ENCODE results near the gene AP2A2. TPM values are rescaled to one million over a fixed set of nuclear protein-coding genes. Genes with fewer than 3 reads are reported as not detected.

Gene AP2A2
- total RNA-seq, 2 donors from 2014 or later = 79.4 to 97.7 TPM

- Mint-ChIP-seq H3K36me3 (ENCODE audit: low read depth) (peaks cover 37% of the 10 kb centered on the region), H3K27me3 (ENCODE audit: insufficient read depth) (no peaks in the 10 kb centered on the region), H3K4me1 (no peaks in the 10 kb centered on the region), H3K9me3 (no peaks in the 10 kb centered on the region), H3K27ac (no peak overlapping the region), H3K4me3 (no peak overlapping the region)
- 93 to 97% methylated on average over 3 to 7 of the region's 7 CpGs for WGBS, 2 experiments (ENCODE audit: insufficient coverage in 1 of 2, insufficient read length in 1 of 2)
- no peaks in the 10 kb centered on the region for H3K9me3 ChIP-seq (ENCODE audit: control insufficient read depth, low read length)
- no peak for DNase-seq
- peaks cover 28% of the 10 kb centered on the region for H3K36me3 ChIP-seq (ENCODE audit: control insufficient read depth, insufficient read depth, low read length)
- no peak overlapping the region for H3K4me3 ChIP-seq (ENCODE audit: low read length)
- no peaks in the 10 kb centered on the region for H3K27me3 ChIP-seq (ENCODE audit: control insufficient read depth, insufficient read depth, low read length, poor library complexity, severe bottlenecking)
- no peak overlapping the region for H3K9ac ChIP-seq (ENCODE audit: extremely low read depth, low read length, poor library complexity, severe bottlenecking)
- no peaks in the 10 kb centered on the region for H3K4me1 ChIP-seq (ENCODE audit: control insufficient read depth, insufficient read depth, low read length)
- TF ChIP-seq, protein P1, sequence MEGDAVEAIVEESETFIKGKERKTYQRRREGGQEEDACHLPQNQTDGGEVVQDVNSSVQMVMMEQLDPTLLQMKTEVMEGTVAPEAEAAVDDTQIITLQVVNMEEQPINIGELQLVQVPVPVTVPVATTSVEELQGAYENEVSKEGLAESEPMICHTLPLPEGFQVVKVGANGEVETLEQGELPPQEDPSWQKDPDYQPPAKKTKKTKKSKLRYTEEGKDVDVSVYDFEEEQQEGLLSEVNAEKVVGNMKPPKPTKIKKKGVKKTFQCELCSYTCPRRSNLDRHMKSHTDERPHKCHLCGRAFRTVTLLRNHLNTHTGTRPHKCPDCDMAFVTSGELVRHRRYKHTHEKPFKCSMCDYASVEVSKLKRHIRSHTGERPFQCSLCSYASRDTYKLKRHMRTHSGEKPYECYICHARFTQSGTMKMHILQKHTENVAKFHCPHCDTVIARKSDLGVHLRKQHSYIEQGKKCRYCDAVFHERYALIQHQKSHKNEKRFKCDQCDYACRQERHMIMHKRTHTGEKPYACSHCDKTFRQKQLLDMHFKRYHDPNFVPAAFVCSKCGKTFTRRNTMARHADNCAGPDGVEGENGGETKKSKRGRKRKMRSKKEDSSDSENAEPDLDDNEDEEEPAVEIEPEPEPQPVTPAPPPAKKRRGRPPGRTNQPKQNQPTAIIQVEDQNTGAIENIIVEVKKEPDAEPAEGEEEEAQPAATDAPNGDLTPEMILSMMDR (conservative IDR thresholded peaks at IDR 0.05) = no peak
- no peak overlapping the region for H3K27ac ChIP-seq (ENCODE audit: low read depth, low read length)
Observed at GRCh38 chr11:900545-900944, 25.1 kb upstream of the AP2A2 start.

- DNase-seq = no peak
- Histone ChIP-seq H3K4me1 (ENCODE audit: control insufficient read depth, insufficient read depth, low read length) (no peaks in the 10 kb centered on the region), H3K9me3 (ENCODE audit: control insufficient read depth, low read length) (no peaks in the 10 kb centered on the region), H3K36me3 (ENCODE audit: control insufficient read depth, insufficient read depth, low read length) (peaks cover 28% of the 10 kb centered on the region), H3K9ac (ENCODE audit: extremely low read depth, low read length, poor library complexity, severe bottlenecking) (no peak overlapping the region), H3K27me3 (ENCODE audit: control insufficient read depth, insufficient read depth, low read length, poor library complexity, severe bottlenecking) (no peaks in the 10 kb centered on the region), H3K27ac (ENCODE audit: low read depth, low read length) (no peak overlapping the region), H3K4me3 (ENCODE audit: low read length) (no peak overlapping the region)
- H3K9me3 Mint-ChIP-seq = no peaks in the 10 kb centered on the region
- no peak overlapping the region for H3K27ac Mint-ChIP-seq
- 94 to 97% methylated on average over 14 to 19 of the region's 19 CpGs for WGBS, 2 experiments (ENCODE audit: insufficient coverage in 1 of 2, insufficient read length in 1 of 2)
- TF ChIP-seq, protein P1 (conservative IDR thresholded peaks at IDR 0.05) = no peak
- H3K27me3 Mint-ChIP-seq (ENCODE audit: insufficient read depth) = no peaks in the 10 kb centered on the region
- H3K4me1 Mint-ChIP-seq = no peaks in the 10 kb centered on the region
- peaks cover 43% of the 10 kb centered on the region for H3K36me3 Mint-ChIP-seq (ENCODE audit: low read depth)
- no peak overlapping the region for H3K4me3 Mint-ChIP-seq
Observed at GRCh38 chr11:901452-902061, 24.1 kb upstream of the AP2A2 start.

- no peaks in the 10 kb centered on the region for H3K27me3 Mint-ChIP-seq (ENCODE audit: insufficient read depth)
- H3K36me3 Mint-ChIP-seq (ENCODE audit: low read depth) = peaks cover 46% of the 10 kb centered on the region
- no peak overlapping the region for H3K4me3 ChIP-seq (ENCODE audit: low read length)
- no peak for DNase-seq
- no peaks in the 10 kb centered on the region for H3K4me1 ChIP-seq (ENCODE audit: control insufficient read depth, insufficient read depth, low read length)
- no peak overlapping the region for H3K4me3 Mint-ChIP-seq
- no peaks in the 10 kb centered on the region for H3K4me1 Mint-ChIP-seq
- H3K27me3 ChIP-seq (ENCODE audit: control insufficient read depth, insufficient read depth, low read length, poor library complexity, severe bottlenecking) = no peaks in the 10 kb centered on the region
- no peak overlapping the region for H3K9ac ChIP-seq (ENCODE audit: extremely low read depth, low read length, poor library complexity, severe bottlenecking)
- no peaks in the 10 kb centered on the region for H3K9me3 ChIP-seq (ENCODE audit: control insufficient read depth, low read length)
- TF ChIP-seq, protein P1 (conservative IDR thresholded peaks at IDR 0.05) = no peak
- H3K36me3 ChIP-seq (ENCODE audit: control insufficient read depth, insufficient read depth, low read length) = peaks cover 32% of the 10 kb centered on the region
- 91 to 96% methylated on average over 2 to 7 of the region's 7 CpGs for WGBS, 2 experiments (ENCODE audit: insufficient coverage in 1 of 2, insufficient read length in 1 of 2)
- H3K27ac ChIP-seq (ENCODE audit: low read depth, low read length) = no peak overlapping the region
- no peak overlapping the region for H3K27ac Mint-ChIP-seq
- no peaks in the 10 kb centered on the region for H3K9me3 Mint-ChIP-seq
Observed at GRCh38 chr11:904380-904779, 21.3 kb upstream of the AP2A2 start.
